T-helper 1 cell treated with Interleukin-12 subunit alpha and Interleukin-12 subunit beta and Interleukin-4 antibody, amounts not matched to agents 30 ng/mL and 1 ng/mL, for 36 hours (primary cell): ENCODE data around the gene GTF2H3. TPM values are rescaled to one million over a fixed set of nuclear protein-coding genes. Genes with fewer than 3 reads are reported as not detected.

Experiments
- intact Hi-C: fragments of 100-400 bp; cut with micrococcal nuclease; formaldehyde crosslinking; loops from one replicate; pipeline ENCODE4 v1.15.1; 2024
- total RNA-seq: library from RNA; stranded (reverse); gene quantifications from 2 replicates; pipeline ENCODE4 v1.2.3, GENCODE V29; 2022

GTF2H3 gene
- total RNA-seq, 1 donor from 2014 or later, result 50.5 TPM

DNA sequence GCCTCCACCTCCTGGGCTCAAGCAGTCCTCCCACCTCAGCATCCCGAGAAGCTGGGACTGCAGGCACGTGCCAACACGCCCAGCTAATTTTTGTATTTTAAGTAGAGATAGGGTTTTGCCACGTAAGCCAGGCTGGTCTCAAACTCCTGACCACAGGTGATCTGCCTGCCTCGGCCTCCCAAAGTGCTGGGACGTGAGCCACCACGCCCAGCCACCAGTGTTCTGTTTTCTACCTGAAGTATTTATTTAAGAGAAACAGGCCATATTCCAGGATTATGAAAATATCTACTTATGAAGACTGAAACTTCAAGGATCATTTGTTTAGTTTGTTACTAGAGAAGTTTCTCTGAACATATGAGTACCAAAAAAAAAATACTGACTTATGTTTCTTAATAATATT, 10.3 kb downstream of the GTF2H3 start:
- intact Hi-C loops, result no loop called here

DNA sequence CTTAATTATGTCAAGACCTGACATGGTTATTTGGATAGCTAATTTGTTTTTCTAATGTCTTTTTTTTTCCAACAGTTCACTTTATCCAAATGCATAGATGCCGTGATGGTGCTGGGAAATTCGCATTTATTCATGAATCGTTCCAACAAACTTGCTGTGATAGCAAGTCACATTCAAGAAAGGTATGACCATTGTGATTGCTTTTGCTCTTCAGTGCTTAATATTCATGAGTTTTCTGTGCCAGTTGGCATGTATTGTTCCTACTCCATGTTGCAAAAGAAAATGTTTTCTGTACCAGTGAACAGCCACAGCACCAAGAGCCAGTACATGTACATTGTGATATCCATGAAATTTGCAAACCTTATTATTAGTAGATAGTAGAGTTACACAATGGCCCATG, 11.8 kb downstream of the GTF2H3 start:
- intact Hi-C loops, result no loop called here

DNA sequence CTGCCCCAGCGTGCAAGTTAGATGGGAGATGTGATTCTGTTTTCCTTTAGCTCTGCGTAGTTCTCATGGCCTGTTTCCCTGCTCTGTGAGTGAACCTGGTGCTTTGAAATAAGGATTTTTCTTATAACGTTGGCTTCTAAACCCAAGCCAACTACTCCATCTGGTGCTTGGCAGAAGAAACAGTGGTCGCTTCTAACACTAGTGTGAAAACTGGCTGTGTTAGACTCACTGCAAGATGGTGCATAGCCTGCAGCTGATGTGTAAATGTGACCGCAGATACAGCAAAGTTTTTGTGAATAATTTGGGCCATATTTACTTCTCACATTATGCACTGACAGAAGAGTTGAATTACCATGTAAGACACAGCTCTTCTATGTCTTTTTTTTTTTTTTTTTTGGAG, 12.2 kb downstream of the GTF2H3 start:
- intact Hi-C loops, result no loop called here

- intact Hi-C loops, result no loop called here
Measured at GRCh38 chr12:123648401-123648800, 14.8 kb downstream of the GTF2H3 start.

DNA sequence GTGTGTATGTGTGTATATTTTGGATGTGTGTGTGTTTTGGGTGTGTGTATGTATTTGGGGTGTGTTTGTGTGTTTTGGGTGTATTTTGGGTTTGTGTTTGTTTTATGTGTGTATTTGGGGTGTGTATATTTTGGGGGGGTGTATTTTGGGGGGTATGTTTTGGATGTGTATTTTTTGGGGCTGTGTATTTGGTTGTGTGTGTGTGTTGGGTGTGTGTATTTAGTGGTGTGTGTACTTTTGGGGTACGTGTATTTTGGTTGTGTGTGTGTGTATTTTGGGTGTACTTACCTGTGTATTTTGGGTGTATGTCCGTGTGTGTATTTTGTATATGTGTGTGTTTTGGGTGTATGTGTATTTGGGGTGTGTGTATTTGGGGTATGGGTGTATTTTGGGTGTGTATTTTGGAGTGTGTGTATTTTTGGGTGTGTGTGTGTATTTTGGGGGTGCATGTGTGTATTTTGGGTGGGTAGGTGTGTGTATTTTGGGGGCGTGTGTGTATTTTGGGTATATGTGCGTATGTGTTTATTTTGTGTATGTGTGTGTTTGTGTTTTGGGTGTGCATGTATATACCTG, 20.6 kb downstream of the GTF2H3 start:
- intact Hi-C loops, result no loop called here

GRCh38 chr12:123655420-123655819, 21.8 kb downstream of the GTF2H3 start:
- intact Hi-C loops, result no loop called here

DNA sequence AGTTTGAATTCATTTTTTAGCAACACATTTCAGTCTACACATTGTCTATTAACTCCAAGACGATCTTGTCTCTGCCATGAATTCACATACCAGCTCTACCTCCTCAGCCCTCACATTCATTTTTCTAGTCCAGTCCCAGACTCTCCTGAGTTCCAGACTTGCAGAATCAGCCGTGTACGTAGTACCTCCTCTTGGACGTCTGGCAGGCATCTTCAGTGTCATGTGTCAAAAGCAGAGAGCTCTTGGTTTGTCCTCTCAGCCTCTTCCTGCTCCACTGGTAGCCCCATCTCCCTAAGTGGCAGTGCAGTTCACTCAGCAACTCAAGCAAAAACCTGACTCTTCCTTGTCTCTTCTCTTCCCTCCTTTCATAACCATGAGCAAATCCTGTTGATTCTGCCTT, 22.8 kb downstream of the GTF2H3 start:
- intact Hi-C loops, result no loop called here

- intact Hi-C loops, result no loop called here
Measured at GRCh38 chr12:123657211-123657610, 23.6 kb downstream of the GTF2H3 start.

DNA sequence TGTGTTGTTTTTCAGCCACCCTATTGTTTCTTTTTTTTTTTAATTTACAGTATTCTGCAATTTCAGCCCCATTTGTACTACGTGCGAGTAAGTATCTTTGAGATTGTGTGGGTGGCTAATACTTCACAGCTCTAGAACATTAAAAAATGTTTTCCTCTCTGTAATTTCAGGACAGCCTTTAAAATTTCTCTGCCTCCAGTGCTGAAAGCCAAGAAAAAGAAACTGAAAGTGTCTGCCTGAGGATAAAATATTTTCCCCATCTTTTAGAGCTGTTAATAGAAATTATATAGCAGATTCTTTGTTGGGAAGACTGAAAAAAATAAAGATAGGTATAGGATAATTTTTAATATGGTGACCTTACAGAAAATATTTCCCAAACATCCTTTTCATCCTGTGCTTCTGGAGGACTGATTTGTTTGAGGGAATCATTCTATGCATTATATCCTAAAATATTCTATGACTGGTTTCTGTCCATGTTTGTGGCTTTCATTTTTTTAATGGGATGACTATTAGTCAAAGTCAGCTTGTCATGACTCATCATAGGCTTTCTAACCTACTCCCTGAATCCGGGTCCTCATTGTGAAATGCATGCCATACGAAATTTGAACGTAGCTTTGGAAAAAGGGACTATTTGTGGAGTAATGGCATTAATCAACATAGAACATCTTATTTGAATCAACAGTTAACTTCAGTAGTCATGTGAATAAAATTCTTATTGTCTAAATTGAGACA, 26.5 kb downstream of the GTF2H3 start:
- intact Hi-C loops, result no loop called here

DNA sequence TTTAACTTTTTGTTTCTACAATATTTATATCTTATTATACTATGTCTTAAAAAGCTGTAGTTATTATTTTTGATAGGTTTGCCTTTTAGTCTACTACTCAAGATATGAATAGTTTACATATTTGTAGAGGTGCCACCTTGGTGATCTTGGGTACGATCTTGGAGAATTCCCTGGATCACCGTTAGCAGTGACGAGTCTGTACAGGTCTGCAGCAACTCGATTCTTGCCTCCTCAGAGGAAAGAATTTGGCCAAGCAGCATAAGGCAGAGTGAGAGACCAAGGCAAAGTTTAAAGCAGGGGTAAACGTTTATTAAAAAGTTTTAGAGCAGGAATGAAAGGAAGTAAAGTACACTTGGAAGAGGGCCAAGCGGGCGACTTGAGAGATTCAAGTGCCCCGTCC, 34.1 kb downstream of the GTF2H3 start:
- intact Hi-C loops, result no loop called here

GRCh38 chr12:123670882-123671728, 37.5 kb downstream of the GTF2H3 start, which contains the start of gene TCTN2:
Gene TCTN2 (plus strand): TSS chr12:123671113. CDS start chr12:123671241, 128 bp downstream.
- intact Hi-C loops, result loop anchor here (1.0 to 5.0 kb wide), 6 partner anchors 38 to 696 kb away; partner anchors contain the start of genes ATP6V0A2, DDX55, EIF2B1 and GTF2H3

DNA sequence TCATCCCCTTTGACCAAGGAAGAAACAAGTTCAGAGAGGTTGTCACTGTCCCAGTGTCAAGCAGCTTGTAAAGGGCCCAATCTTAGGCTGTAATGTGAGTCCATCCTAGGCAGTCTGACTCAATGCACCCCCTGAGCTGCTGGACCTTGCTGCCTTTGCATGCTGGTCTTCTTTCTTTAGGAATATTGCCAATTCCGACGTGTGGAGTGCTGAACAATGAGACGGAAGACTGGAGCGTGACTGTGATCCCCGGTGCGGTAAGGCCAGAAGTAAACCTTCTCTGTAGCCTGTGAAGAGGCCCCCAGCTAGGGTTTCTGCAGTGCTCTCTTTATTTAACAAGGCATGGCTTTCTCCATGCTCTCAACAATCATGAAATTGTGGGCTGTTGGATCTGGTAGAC, 38.2 kb downstream of the GTF2H3 start:
- intact Hi-C loops, result loop anchor here (1.0 to 5.0 kb wide), 6 partner anchors 39 to 697 kb away; partner anchors contain the start of genes ATP6V0A2, DDX55, EIF2B1 and GTF2H3

- intact Hi-C loops, result no loop called here
Measured at GRCh38 chr12:123675436-123675835, 41.8 kb downstream of the GTF2H3 start.

DNA sequence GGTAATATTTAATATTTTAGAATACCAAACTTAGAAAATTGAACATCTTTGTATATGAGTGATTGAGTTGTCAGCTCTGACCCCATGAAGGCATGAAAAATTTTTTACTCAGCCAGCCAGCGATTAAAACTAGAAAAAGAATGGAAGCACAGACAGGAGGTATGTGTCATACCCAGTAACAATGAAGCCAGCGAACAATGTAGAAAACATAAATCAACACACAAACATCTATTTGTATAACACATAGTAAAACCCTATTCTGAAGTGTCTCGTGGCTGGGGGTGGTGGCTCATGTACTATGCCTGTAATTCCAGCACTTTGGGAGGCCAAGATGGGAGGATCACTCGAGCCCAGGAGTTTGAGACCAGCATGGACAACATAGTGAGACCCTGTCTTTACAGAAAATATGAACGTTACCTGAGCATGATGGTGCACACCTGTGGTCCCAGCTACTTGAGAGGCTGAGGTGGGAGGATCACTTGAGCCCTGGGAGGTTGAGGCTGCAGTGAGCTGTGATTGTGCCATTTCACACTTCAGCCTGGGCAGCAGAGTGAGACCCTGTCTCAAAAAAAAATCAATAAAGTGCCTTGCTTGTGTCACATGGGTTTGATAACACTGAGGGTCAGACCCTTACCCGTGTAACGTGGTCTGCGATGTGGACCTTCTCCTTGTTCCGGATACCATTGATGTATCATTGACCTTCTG, 43.1 kb downstream of the GTF2H3 start:
- intact Hi-C loops, result no loop called here

GRCh38 chr12:123678981-123679380, 45.4 kb downstream of the GTF2H3 start:
- intact Hi-C loops, result no loop called here

- intact Hi-C loops, result no loop called here
Measured at GRCh38 chr12:123681605-123682004, 48.0 kb downstream of the GTF2H3 start.

DNA sequence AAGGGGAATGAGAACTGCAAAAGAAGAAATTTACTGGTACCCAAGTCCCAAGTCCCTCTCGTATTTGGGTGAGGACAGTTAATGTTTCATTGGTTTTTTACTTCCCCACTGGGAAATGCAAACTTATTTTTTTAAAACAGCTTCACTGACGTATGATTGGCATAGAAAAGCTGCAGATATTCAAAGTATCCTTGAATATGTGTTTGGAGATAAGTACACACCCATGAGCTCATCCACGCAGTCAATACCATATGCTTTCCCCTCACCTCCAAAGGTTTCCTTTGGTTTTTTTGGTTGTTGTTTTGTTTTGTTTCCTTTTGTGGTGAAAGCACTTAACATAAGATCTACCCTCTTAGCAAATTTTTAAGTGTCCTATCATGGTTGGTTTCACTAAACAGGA, 50.3 kb downstream of the GTF2H3 start:
- intact Hi-C loops, result no loop called here

- intact Hi-C loops, result no loop called here
Measured at GRCh38 chr12:123686636-123687190, 53.1 kb downstream of the GTF2H3 start.

- intact Hi-C loops, result no loop called here
Measured at GRCh38 chr12:123690191-123690840, 56.7 kb downstream of the GTF2H3 start.

DNA sequence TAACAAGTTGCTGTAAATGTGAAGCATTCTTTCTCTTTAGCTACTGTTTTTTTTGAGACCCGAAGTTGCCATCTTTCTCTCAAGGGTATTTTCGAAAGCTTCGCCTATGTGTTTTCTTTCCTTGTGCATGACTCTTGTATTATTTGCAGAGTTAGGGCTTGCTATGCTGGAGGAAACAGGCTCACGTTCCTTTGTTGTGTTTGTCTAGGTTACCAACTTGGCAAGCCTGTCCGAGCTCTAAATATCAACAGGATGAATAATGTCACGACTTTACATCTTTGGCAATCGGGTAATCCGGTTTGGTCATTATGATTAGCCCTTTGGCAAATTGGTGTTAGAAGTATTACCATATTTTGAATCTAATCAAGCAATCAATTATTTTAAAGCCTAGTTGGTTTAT, 62.6 kb downstream of the GTF2H3 start:
- intact Hi-C loops, result no loop called here

DNA sequence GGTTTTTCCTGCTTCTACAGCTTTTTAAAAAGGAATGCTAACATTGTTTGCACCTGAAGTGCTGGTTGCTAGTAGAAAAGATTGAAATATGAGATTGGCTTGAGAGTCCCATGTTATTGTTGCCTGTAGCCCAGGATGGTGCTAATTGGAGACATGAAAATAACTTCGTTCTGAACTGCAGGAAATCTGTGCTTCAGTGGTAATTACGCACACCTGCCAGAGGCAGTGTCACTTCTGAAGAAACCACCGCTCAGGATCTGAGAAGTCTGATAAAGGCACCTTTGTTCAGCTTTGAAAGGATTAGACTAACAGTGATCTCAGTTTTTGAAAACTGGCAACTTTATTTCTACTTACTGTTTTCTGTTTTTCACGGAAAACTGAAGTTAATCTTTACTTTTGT, 63.0 kb downstream of the GTF2H3 start:
- intact Hi-C loops, result no loop called here
